GM18870 (cell line): ENCODE results near the gene CFAP299.

Source experiments
- ATAC-seq: cut with Tn5 transposase; IDR thresholded peaks from one replicate; pipeline ENCODE4 v1.9.1; 2021; ENCODE audit warnings: moderate library complexity; ENCODE audit not compliant: unreplicated experiment

The CFAP299 gene

GRCh38 chr4:80806472-80806871 is 470.9 kb downstream of the CFAP299 start:
- no peak for ATAC-seq

- ATAC-seq = no peak
Observed at GRCh38 chr4:80809039-80809729, 473.7 kb downstream of the CFAP299 start.

- no peak for ATAC-seq
Observed at GRCh38 chr4:80811406-80811805, 475.9 kb downstream of the CFAP299 start.

- ATAC-seq = no peak
Observed at GRCh38 chr4:80812145-80812544, 476.6 kb downstream of the CFAP299 start.

DNA sequence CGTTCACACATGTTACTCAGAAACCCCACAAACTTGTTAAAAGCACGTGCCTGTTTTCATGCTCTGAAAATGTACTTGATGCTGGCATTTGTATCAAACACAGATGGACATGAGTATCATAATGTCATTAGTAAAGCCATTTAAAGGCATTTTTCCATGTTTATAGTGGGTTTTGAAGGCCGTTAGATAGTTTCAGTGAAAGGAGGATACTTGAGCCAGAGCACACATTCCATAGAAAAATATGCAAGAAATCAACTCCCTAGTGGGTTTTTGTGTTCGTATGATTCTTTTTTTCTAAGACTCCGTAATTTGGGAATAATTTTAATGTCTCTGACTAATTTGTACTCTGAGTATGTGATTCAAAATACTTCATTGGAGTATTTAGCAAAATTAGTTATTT is 478.7 kb downstream of the CFAP299 start:
- no peak for ATAC-seq

GRCh38 chr4:80831383-80832361 is 496.1 kb downstream of the CFAP299 start:
- no peak for ATAC-seq

DNA sequence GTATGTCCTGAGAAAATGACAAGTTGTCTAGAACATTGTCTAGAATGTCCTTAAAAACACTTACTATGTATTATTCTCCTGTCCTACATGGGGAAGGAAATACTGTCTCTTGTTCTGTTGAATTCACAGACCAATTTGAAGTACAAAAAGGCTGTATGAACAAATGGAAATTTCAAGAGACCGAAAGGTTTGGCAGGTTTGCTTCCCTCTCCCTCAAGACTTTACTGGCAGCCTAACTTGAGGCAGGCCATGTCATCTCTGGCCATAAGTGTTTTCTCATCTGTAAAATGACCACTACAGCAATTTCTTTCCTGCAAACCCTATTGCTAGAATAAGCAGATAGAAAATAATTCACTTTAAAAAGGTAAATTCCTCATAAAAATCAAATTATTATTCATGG is 503.8 kb downstream of the CFAP299 start:
- ATAC-seq = no peak

DNA sequence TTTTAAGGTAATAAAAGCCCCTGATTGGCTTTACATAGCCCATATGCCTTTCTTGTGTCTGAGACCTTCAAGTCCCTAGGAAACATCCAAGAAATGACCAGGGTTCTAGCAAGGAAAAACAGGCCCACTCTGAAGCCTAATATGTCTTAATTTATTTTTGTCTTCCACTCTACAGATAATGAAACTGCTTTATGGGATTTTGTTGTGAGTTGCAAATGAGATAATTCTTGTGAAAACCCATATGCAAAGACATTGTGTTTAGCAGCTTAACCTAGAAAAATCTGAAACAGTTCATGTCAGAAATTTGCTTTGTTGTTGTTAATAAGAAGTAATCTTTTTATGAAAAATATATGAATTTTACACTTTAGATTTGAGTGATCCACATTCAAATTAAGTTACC is 504.3 kb downstream of the CFAP299 start:
- ATAC-seq = no peak

DNA sequence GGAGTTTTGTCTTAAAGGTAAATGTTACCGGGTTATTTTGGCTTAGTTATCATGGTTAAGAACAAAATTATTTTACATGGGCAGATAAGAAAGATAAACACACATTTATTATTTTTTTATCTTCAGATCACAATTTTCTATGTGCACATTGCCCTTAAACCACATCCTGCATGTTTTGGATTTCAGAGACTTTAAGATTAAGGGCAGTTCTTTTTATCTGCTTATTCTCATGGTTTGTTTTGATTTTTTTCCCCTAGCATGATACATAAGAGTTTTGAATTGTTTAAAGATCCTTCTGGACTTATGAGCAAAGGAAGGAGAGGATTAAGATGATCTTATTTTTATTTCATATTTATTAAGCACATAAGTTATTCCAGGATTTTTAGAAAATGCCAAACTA is 504.9 kb downstream of the CFAP299 start:
- no peak for ATAC-seq

- peak; percentile 66 for ATAC-seq
Observed at GRCh38 chr4:80841587-80842281, 506.2 kb downstream of the CFAP299 start.

DNA sequence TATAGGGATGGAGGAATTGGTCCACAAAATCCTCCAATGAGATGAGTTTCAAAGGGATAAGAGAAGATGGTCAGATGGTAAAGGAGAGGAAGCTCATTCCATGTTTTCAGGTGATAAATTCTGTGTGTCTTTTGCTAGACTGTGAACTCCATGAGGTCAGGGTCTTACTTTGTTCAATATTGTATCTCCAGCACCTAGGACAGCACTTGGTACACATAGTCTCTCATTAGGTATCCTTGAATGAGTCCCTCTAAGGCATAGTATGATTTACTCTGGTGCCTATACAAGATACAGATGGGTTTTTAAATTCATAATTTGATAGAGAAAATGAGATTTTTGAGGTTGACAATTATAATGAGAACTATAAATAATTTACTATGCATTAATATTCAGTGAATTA is 510.7 kb downstream of the CFAP299 start:
- no peak for ATAC-seq

- no peak for ATAC-seq
Observed at GRCh38 chr4:80852061-80852460, 516.5 kb downstream of the CFAP299 start.

GRCh38 chr4:80873571-80873970 is 538.0 kb downstream of the CFAP299 start:
- no peak for ATAC-seq

DNA sequence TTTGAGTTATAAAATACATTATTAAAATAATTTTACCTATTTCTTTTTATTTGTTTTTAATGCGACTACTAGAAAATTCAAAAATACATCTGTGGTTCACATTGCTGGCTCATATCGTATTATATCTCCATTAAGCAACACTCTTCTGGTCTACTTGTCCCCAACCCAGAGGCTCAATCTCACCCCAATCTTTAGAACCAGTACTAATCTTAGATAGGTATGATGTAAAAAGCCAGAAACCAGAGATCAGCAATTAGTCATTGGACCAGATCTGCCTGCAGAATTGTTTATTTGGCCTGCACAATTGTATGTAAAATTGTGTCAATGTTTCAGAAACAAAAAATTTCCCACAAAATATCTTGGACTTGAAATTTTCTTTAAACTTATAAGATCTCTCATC is 539.4 kb downstream of the CFAP299 start:
- ATAC-seq = no peak

DNA sequence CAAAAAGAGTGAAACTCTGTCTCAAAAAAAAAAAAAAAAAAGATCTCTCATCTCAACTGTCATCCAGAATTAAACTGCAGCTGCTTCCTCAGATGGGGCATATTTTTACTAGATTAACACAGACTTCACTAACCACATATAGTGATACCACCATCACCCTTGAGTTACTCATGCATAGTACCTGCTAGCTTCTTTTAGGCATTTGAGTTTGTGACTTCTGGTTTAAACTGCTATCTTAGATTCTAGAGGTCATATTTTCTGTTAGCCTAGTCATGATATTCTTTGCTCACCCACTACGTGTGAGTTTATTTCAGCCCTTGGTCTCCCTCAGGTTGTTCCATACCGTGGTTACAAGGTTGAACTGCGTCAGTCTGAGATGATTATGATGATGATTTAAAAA is 540.1 kb downstream of the CFAP299 start:
- peak; percentile 94 for ATAC-seq

DNA sequence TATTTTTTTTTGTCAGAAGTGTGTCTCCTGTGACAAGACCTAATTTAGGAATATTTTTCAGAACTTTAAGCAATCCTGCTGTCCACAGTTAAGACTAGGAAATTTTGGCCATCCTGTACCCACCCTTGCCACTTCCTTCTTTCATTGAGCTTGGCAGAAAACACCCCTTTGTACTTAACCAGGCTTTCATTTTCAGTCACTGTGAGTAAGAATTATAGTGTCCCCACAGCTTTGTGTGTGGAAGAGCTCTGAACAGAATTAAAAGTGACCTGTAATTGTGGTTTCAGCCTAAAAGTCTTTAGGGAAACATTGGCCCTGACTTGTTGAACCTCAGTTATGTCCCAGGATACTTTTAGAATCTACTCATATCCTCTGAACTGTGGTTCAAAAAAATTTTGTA is 541.3 kb downstream of the CFAP299 start:
- ATAC-seq = peak; percentile 76

GRCh38 chr4:80878218-80878617 is 542.7 kb downstream of the CFAP299 start:
- ATAC-seq = no peak

GRCh38 chr4:80897537-80898303 is 562.2 kb downstream of the CFAP299 start:
- peak; percentile 81 for ATAC-seq

DNA sequence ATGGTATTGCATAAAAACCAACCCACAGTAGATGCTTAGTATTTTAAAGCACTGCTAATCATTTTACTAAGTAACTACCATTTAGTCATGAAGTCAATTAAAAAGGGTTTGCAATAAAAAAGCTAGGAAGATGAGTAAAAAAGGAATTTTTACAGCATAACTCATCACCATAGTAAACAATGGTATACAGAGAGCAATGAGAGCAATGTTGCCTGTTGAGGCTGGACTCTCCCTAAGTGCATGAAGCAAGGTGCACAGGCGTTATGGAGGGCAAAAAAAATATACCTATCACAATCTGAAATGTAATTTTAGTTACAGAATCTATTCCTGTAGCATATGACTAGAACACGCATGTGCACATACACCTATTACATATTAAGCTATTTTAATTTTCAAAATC is 565.4 kb downstream of the CFAP299 start:
- no peak for ATAC-seq

- no peak for ATAC-seq
Observed at GRCh38 chr4:80903020-80903419, 567.5 kb downstream of the CFAP299 start.

GRCh38 chr4:80909938-80910337 is 574.4 kb downstream of the CFAP299 start:
- ATAC-seq = no peak
